NCI-H146 treated with DMSO at 0.1 percent for 48 hours (cell line): ENCODE results near the gene PLK5.
"Not testable (repeated sequence)": the region's sequence is repeated elsewhere in the genome, so short reads cannot be mapped to it uniquely, and the experiment has no call there.

Source experiments
- DNase-seq: peaks from one replicate; lab custom pipeline; 2025; ENCODE audit not compliant: unreplicated experiment; lab: John Stamatoyannopoulos, UW

The PLK5 gene

DNA sequence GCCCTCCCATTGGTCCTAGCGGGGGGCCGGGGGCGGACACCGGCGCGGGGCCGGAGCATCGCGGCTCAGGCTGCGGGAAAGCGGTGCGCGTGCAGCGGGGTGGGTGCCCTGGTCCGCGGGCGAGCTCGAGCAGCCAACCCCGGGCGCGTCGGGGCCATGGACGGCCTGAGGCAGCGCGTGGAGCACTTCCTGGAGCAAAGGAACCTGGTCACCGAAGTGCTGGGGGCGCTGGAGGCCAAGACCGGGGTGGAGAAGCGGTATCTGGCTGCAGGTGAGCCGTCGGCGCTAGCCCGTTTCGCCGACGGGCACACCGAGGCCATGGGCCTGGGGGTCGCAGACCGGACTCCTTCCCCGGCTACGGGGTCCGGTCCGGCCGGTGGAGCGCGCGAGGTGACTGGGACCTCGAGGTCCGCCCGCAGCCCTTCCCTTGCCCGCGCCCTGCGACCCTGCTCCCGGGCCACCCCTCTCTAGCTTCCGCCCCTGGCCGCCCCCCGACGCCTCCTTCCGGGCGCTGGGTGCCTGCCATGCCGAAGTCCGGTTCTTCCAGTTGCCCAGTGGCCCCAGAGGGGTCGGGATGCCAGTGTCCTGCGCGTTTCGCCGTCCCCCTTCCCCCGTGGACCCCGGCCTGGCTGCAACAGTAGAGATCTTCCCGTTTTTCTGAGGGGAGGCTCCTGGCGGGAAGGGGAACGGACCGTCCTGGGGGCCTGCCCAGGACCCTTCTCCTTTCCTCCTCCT is 32.6 kb upstream of the PLK5 start, which contains the start of gene REEP6:
TSS of gene REEP6 (plus strand) at position 68 of the 735 bp plus-strand sequence. CDS start at position 157, 89 bp downstream.
- no peak for DNase-seq

- DNase-seq: no peak
Observed at GRCh38 chr19:1491849-1492170, 32.1 kb upstream of the PLK5 start.

GRCh38 chr19:1492474-1493006 is 31.3 kb upstream of the PLK5 start:
- DNase-seq: no peak

- no peak for DNase-seq
Observed at GRCh38 chr19:1494115-1494815, 29.6 kb upstream of the PLK5 start.

- DNase-seq: no peak
Observed at GRCh38 chr19:1495051-1495798, 28.7 kb upstream of the PLK5 start.

DNA sequence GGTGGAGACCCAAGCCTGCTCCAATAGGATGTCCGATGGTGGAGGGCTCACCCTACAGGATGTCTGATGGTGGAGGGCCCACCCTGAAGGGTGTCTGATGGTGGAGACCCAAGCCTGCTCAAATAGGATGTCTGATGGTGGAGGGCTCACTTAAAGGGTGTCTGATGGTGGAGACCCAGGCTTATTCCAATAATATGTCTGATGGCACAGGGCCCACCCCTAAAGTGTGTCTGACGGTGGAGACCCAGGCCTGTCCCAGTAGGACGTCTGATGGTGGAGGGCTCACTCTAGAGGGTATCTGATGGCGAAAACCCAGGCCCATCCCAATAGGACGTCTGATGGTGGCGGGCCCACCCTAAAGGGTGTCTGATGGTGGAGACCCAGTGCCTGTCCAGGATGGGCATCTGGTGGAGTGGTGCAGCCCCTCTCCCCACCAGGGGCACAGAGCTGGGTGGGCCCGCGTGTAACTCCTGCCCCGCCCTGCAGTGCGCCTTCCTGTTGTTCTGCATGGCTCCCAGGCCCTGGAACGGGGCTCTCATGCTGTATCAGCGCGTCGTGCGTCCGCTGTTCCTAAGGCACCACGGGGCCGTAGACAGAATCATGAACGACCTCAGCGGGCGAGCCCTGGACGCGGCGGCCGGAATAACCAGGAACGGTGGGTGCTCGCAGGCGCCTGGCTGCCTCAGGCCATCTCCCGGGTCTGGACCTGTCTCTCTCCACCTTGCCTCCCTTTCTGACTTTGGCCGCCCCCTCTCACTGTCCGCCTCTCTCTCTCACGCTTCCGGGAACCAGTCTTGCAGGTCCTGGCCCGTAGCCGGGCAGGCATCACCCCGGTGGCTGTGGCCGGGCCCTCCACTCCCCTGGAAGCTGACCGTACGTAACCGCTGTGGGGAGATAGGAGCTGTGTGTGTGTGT is 27.8 kb upstream of the PLK5 start:
- no peak for DNase-seq

DNA sequence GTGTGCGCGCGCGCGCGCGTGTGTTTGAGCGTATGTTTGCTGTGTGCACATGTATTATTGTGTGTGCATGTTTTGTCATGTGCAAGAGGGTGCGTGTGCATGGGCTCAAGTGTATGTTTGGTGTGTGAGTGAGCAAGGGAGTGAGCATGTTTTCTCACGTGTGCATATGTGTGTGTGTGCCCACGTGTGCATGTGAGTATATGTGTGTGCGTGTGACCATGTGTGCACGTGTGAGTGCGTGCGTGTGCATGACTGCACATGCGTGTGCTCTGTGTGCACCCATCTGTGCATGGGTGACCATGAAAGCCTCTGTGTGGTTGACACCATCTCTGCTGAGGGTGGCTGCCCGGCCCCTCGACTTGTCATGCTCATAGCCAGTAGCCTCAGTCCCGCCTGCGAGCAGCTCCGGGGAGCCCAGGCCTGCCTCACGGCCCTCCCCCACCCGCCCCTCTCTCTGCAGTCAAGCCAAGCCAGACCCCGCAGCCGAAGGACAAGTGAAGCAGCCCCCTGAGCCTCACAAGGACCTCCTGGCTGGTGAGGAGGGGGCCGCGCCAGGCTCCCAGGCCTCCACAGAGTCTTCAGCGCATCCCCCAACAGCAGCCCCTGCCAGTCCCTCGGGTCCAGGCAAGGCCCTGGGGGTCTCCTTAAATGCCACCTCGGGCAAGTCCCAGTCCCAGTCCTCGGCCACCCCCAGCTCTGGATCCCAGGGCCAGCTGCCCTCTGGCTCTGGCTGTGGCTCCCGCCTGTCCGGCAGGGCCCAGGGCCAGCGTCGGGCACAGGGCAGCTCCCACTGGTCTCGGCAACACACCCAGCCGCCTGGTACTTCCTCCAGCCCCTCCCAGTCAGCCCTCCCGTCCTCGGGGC is 26.9 kb upstream of the PLK5 start:
- no peak for DNase-seq

DNA sequence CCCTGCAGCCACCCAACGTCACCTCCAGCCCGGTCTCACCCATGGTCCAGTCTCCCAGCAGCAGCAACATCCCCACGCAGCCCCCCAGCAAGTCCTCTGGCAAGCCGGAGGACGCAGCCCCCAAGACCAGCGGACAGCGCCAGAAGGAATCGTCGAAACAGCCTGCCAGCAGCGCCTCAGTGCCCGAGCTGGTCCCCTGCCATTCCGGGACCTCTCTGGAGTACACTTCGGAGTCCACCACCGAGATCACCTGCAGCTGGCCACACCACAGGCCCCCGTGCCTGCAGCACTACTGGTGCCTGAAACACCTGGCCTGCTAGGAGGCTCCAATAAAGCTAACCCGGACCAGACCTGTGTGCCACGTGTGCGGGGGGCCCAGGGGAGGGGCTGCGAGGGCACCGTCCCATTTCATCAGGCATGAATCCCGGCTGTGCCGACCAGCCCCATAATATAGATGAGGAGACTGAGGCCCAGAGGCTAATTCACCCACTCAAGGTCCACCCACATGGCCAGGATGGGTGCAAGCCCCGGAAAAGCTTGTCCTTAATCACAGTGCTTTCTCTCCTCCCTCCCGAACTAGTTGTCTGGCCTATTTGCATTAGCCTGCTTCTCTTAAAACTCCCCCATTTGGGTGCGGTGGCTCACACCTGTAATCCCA is 26.2 kb upstream of the PLK5 start:
- DNase-seq: no peak

DNA sequence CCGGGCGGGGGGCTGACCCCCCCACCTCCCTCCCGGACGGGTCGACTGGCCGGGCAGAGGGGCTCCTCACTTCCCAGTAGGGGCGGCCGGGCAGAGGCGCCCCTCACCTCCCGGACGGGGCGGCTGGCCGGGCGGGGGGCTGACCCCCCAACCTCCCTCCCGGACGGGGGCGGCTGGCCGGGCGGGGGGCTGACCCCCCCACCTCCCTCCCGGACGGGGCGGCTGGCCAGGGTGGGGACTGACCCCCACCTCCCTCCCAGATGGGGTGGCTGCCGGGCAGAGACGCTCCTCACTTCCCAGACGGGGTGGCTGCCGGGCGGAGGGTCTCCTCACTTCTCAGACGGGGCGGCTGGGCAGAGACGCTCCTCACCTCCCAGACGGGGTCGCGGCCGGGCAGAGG is 24.6 kb upstream of the PLK5 start:
- DNase-seq: not testable (repeated sequence)

DNA sequence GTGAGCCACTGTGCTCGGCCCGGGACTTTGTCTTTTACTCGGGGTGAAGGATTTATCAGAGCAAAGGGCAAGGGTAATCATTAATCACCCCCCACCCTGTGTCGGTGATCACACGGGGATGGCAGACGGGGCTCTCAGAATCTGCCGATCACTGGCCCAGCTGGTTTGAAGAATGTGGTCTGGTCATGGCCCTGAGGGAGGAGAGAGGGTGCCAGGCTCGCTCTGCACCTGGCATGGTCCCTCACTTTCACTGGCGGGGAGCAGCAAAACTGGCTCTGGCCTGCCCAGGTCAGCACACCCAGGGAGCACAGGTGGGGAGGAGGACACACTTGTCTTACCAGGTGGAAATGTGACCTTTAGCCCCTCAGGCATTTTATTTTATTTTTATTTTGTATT is 22.7 kb upstream of the PLK5 start:
- DNase-seq: no peak

DNA sequence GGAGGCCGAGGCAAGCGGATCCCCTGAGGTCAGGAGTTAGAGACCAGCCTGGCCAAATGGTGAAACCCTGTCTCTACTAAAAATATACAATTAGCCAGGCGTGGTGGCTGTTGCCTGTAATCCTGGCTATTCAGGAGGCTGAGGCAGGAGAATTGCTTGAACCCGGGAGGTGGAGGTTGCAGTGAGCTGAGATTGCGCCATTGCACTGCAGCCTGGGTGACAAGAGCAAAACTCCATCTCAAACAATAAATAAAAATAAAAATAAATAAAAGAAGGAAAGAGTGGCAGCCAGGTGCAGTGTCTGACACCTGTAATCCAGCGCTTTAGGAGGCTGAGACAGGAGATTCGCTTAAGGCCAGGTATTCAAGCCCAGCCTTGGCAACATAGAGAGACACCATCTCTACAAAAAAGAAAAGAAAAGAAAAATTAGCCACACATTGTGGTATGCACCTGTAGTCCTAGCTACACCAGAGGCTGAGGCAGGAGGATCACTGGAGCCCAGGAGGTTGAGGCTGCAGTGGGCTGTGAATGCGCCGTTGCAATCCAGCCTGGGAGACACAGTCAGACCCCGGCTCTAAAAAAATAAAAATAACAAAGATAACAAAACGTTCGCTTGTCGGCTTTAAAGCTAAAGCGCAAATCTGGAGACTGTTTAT is 21.3 kb upstream of the PLK5 start:
- no peak for DNase-seq

DNA sequence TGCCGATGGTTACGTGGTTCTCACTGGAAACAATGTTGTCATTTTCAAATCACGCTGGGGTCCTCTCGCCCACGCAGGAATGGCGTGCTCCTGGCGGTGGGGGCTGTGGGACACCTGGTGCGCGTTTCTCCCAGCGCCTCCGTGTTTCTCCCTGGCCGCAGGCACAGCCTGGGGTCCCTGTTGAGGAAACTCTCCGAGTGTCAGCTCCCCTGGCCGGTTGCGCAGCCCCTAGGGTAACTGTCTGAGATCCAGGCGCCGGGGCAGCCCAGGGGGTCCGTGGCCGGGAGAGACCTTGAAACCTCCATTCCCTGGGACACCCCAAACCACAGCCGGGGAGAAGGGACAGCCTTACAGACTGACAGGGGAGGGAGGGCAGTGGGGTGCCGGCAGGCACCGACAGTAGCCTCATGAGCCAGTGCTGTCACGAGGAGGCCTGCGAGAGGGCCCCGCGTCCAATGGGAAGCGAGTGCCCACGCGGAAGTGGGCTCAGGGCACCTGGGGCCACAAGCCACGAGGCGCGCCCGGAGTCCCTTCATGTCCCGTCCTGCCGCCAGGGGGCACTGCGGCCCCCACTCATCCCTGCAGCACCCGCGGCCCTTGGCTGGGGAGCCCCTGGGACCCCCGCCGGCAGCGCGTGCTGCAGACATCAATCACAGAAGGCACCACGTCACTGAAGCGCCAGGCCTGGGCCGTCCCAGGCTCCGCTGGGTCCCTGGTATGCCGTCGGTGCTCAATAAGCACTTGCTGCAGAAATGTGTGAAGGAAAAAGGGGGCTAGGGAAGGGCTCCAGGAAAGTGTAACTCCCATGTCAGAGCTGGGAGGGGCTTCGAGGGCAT is 20.6 kb upstream of the PLK5 start:
- DNase-seq: no peak

GRCh38 chr19:1503925-1504773 is 19.7 kb upstream of the PLK5 start:
- no peak for DNase-seq

DNA sequence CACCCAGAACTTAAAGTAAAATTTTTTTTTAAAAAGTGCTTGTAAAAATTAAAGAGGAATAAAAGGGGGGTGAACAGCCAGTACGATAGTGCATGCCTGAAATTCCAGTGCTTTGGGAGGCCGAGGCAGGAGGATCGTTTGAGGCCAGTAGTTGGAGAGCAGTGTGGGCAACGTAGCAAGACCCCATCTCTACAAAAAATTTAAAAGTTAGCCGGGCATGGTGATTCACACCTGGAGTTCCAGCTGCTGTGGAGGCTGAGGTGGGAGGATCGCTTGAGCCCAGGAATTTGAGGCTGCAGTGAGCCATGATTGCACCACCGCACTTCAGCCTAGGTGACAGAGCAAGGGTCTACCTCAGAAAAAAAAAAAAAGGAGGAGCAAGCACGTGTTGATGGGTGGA is 18.9 kb upstream of the PLK5 start:
- no peak for DNase-seq

DNA sequence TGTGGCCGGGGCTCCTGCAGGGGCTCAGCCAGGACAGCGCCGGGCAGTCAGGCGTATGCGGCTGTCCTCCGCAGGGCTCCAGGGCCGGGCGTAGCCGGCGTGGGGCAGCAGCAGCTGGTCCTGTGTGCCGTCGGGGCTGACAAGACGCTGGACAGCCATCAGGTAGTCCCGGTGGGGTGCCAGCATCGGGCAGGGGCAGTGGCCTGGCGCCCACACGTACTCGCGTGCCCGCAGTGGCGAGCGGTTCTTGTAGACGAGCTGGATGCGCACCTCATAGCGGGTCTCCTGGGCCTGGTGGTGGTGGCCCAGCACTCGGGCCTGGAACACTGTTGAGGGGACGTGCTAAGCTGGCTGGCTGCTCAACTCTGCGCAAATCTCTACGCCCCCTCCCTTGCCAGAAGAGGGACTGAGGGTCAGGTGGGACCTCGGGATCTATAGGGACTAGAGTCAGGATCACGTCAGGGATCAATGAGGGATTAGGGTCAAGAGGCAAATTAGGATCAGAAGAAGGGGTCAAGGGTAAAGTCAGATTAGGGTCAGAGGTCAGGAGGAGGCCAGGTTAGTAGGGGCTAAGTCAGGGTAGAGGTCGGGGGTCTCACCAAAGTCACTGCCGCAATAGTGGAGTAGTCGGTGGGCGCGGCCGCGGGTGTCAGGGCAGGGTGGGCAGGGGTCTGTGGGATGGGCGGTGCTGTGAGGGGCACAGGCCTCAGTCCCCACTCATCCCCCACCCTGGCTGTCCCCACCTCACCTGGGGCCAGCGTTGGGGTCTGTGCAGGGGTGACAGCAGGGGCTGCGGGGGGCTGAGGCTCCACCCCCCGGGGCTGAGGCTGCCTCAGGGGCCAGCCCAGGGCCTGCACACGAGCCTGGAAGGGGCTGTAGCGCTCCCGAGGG is 17.6 kb upstream of the PLK5 start:
- no peak for DNase-seq

DNA sequence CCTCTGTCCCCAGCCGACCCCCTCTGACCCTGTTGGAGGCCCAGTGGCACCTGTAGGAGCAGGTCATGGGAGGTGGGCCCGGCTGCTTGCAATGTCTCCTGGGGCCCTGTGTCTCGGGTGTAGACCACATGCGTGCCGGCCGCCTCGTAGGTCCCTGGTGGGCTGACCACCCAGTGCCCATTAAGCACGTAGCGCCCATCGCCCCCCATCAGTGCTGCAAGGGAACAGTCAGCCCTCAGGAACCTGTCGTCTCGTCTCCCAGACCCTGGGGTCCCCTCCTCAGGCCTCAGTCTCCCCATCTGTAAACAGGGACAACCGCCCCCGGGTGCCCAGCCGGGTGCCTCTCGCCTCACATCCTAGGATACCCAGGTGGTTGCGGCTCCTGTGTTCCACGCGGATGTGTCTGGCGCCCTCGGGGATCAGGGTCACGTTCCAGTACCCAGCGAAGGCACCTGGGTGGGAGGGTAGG is 16.7 kb upstream of the PLK5 start:
- no peak for DNase-seq
